Fibroblast of the aortic adventitia (primary cell): ENCODE data around the gene PNRC1. TPM values are rescaled to one million over a fixed set of nuclear protein-coding genes. Genes with fewer than 3 reads are reported as not detected.
A peak's percentile ranks its signal among the peaks of the same experiment; 100 is the strongest.

Experiments
- DNase-seq: peaks from one replicate; pipeline ENCODE4 v3.0.0-alpha.2; 2010; ENCODE audit warnings: low read depth
- H3K4me3 ChIP-seq: 2 replicates; pipeline ENCODE4 v1.5.1; 2011; ENCODE audit warnings: low read depth, mild to moderate bottlenecking, control low read depth, low read length, moderate library complexity
- CTCF ChIP-seq: IDR thresholded peaks from 2 replicates; pipeline ENCODE4 v1.5.1; 2011; ENCODE audit warnings: mild to moderate bottlenecking, low read length, control low read depth, inconsistent platforms; ENCODE audit not compliant: insufficient read depth
- total RNA-seq: library from RNA; depleted of rRNA; stranded (reverse); fragments of >200 nt; gene quantifications from 2 replicates; pipeline ENCODE4 v1.2.3, GENCODE V29; 2012; ENCODE audit warnings: low replicate concordance

Gene PNRC1
- total RNA-seq, 1 donor, result 92.3 TPM

- TF ChIP-seq CTCF, result no peak
- no peak overlapping the region for H3K4me3 ChIP-seq
- peak; percentile 35 for DNase-seq
Measured at GRCh38 chr6:89087881-89088280, 7.3 kb downstream of the PNRC1 start.

- DNase-seq, result no peak
- no peak for TF ChIP-seq CTCF
- no peak overlapping the region for H3K4me3 ChIP-seq
Measured at GRCh38 chr6:89098461-89098860, 17.9 kb downstream of the PNRC1 start.

GRCh38 chr6:89100114-89100513, 19.6 kb downstream of the PNRC1 start:
- no peak overlapping the region for H3K4me3 ChIP-seq
- no peak for TF ChIP-seq CTCF
- no peak for DNase-seq

- no peak for DNase-seq
- TF ChIP-seq CTCF, result no peak
- no peak overlapping the region for H3K4me3 ChIP-seq
Measured at GRCh38 chr6:89110284-89110683, 29.7 kb downstream of the PNRC1 start.

- no peak for TF ChIP-seq CTCF
- DNase-seq, result no peak
- H3K4me3 ChIP-seq, result no peak overlapping the region
Measured at GRCh38 chr6:89111933-89112332, 31.4 kb downstream of the PNRC1 start.

GRCh38 chr6:89116702-89117101, 36.2 kb downstream of the PNRC1 start:
- TF ChIP-seq CTCF, result no peak

GRCh38 chr6:89117211-89118108, 36.9 kb downstream of the PNRC1 start, which contains the start of gene SRSF12:
Gene SRSF12, minus strand, starts transcription at chr6:89118071. Its CDS starts 184 bp downstream, at chr6:89117887.
- peak within 1 kb of the TSS; percentile 58 for H3K4me3 ChIP-seq
- no peak for TF ChIP-seq CTCF
- peak; percentile 26 for DNase-seq

More at GRCh38 chr6:89116702-89117101, 36.2 kb downstream of the PNRC1 start:
- DNase-seq, result no peak
- H3K4me3 ChIP-seq, result peak overlapping the region; percentile 58
